Ovary (tissue), 3 donors: ENCODE data around the gene SMIM38.

ENCODE experiments used
- CTCF ChIP-seq, 3 donors: fragments of 450-650 bp in 2 of 3; fragments of 200-600 bp in 1 of 3; IDR thresholded peaks; one replicate each; pipeline versions ENCODE4 v1.5.1 to v1.8.0; 2016 to 2022; ENCODE audit warnings: antibody characterized with exemption in 3 of 3, mild to moderate bottlenecking in 1 of 3
- EP300 ChIP-seq: sonication (generic); formaldehyde crosslinking; IDR thresholded peaks from one replicate; pipeline ENCODE4 v1.6.1; 2017; ENCODE audit warnings: antibody characterized with exemption
- POLR2A ChIP-seq: fragments of 450-650 bp; IDR thresholded peaks from one replicate; pipeline ENCODE4 v1.6.1; 2017; ENCODE audit warnings: antibody characterized with exemption, mild to moderate bottlenecking, moderate library complexity
- donor health status: DM: no; HTN: no; CAD: no.

- TF ChIP-seq POLR2A (no peak), CTCF (IDR thresholded peaks at IDR 0.05) (no peak), EP300 (no peak)
Observed at GRCh38 chr11:69148377-69148762, 7.4 kb upstream of the SMIM38 start.
